Measurements from ENCODE around the gene ZNF507.

The ZNF507 gene

GRCh38 chr19:32322541-32322940 is 22.9 kb upstream of the ZNF507 start:
- DNase-seq (ENCODE audit: low spot score), result no peak
- in situ Hi-C loops (cut with MboI; ENCODE audit: low pct_unique_long_range_greater_than_20kb, low sequenced_read_pairs, unreplicated experiment), result no loop called here

GRCh38 chr19:32324631-32325285 is 20.7 kb upstream of the ZNF507 start:
- in situ Hi-C loops (cut with MboI; ENCODE audit: low pct_unique_long_range_greater_than_20kb, low sequenced_read_pairs, unreplicated experiment), result no loop called here
- no peak for TF ChIP-seq CTCF (IDR thresholded peaks at IDR 0.05; ENCODE audit: extremely low read depth, insufficient read depth, missing control alignments)
- DNase-seq (ENCODE audit: low spot score), result no peak

More at GRCh38 chr19:32322541-32322940, 22.9 kb upstream of the ZNF507 start:
- TF ChIP-seq CTCF (IDR thresholded peaks at IDR 0.05; ENCODE audit: extremely low read depth, insufficient read depth, missing control alignments), result no peak

- no peak for TF ChIP-seq CTCF (IDR thresholded peaks at IDR 0.05; ENCODE audit: extremely low read depth, insufficient read depth, missing control alignments)
- in situ Hi-C loops (cut with MboI; ENCODE audit: low pct_unique_long_range_greater_than_20kb, low sequenced_read_pairs, unreplicated experiment), result no loop called here
- no peak for DNase-seq (ENCODE audit: low spot score)
These were observed 15.1 kb upstream of the ZNF507 start for GRCh38 chr19:32330213-32330857.

- TF ChIP-seq CTCF (IDR thresholded peaks at IDR 0.05; ENCODE audit: extremely low read depth, insufficient read depth, missing control alignments), result no peak
- DNase-seq (ENCODE audit: low spot score), result no peak
- in situ Hi-C loops (cut with MboI; ENCODE audit: low pct_unique_long_range_greater_than_20kb, low sequenced_read_pairs, unreplicated experiment), result no loop called here
These were observed 12.2 kb upstream of the ZNF507 start for GRCh38 chr19:32333227-32333626.

- DNase-seq (ENCODE audit: low spot score), result no peak
- peak; percentile 22 for TF ChIP-seq CTCF (IDR thresholded peaks at IDR 0.05; ENCODE audit: extremely low read depth, insufficient read depth, missing control alignments)
- in situ Hi-C loops (cut with MboI; ENCODE audit: low pct_unique_long_range_greater_than_20kb, low sequenced_read_pairs, unreplicated experiment), result no loop called here
These were observed 8.9 kb upstream of the ZNF507 start for GRCh38 chr19:32336259-32337083.

GRCh38 chr19:32337084-32337808 is 8.2 kb upstream of the ZNF507 start:
- DNase-seq (ENCODE audit: low spot score), result no peak
- in situ Hi-C loops (cut with MboI; ENCODE audit: low pct_unique_long_range_greater_than_20kb, low sequenced_read_pairs, unreplicated experiment), result no loop called here
- no peak for TF ChIP-seq CTCF (IDR thresholded peaks at IDR 0.05; ENCODE audit: extremely low read depth, insufficient read depth, missing control alignments)

Data from GM13977 (cell line).